HG02763 (cell line): ENCODE measurements around the gene ARHGAP22.

ENCODE experiments used
- ATAC-seq: cut with Tn5 transposase; IDR thresholded peaks from one replicate; pipeline ENCODE4 v1.9.1; 2021; ENCODE audit warnings: mild to moderate bottlenecking, moderate library complexity; ENCODE audit not compliant: unreplicated experiment

Gene ARHGAP22

GRCh38 chr10:48485711-48486110 is 119.2 kb downstream of the ARHGAP22 start:
- no peak for ATAC-seq

- no peak for ATAC-seq
Observed at GRCh38 chr10:48484911-48485310, 120.0 kb downstream of the ARHGAP22 start.

- no peak for ATAC-seq
Observed at GRCh38 chr10:48482207-48482606, 122.7 kb downstream of the ARHGAP22 start.

- no peak for ATAC-seq
Observed at GRCh38 chr10:48481385-48481784, 123.5 kb downstream of the ARHGAP22 start.

GRCh38 chr10:48480397-48481374 is 124.2 kb downstream of the ARHGAP22 start:
- no peak for ATAC-seq

- ATAC-seq, result no peak
Observed at GRCh38 chr10:48478980-48479811, 125.7 kb downstream of the ARHGAP22 start.

- ATAC-seq, result no peak
Observed at GRCh38 chr10:48478469-48478868, 126.4 kb downstream of the ARHGAP22 start.

- no peak for ATAC-seq
Observed at GRCh38 chr10:48477616-48478015, 127.3 kb downstream of the ARHGAP22 start.

GRCh38 chr10:48477141-48477540 is 127.7 kb downstream of the ARHGAP22 start:
- no peak for ATAC-seq

- ATAC-seq, result no peak
Observed at GRCh38 chr10:48476279-48476982, 128.4 kb downstream of the ARHGAP22 start.

GRCh38 chr10:48475943-48476278 is 129.0 kb downstream of the ARHGAP22 start:
- no peak for ATAC-seq

- ATAC-seq, result no peak
Observed at GRCh38 chr10:48474765-48475365, 130.0 kb downstream of the ARHGAP22 start.

- ATAC-seq, result no peak
Observed at GRCh38 chr10:48473704-48474103, 131.2 kb downstream of the ARHGAP22 start.

GRCh38 chr10:48472501-48473069 is 132.3 kb downstream of the ARHGAP22 start:
- ATAC-seq, result no peak

GRCh38 chr10:48470893-48471805 is 133.7 kb downstream of the ARHGAP22 start:
- ATAC-seq, result no peak

- no peak for ATAC-seq
Observed at GRCh38 chr10:48470115-48470892, 134.6 kb downstream of the ARHGAP22 start.

GRCh38 chr10:48469516-48470020 is 135.3 kb downstream of the ARHGAP22 start:
- no peak for ATAC-seq

- no peak for ATAC-seq
Observed at GRCh38 chr10:48468866-48469511, 135.9 kb downstream of the ARHGAP22 start.
